Testis (tissue), 2 donors: ENCODE measurements around the gene DGKH.

Source experiments
- CTCF ChIP-seq, 3 experiments: fragments of 450-650 bp in 2 of 3; fragments of 200-600 bp in 1 of 3; sonication (generic) in 1 of 3; IDR thresholded peaks; one replicate each; pipeline ENCODE4 v1.5.1; 2016 to 2019; ENCODE audit warnings: antibody characterized with exemption in 3 of 3, mild to moderate bottlenecking in 2 of 3, moderate library complexity in 1 of 3
- POLR2A ChIP-seq: fragments of 450-650 bp; IDR thresholded peaks from one replicate; pipeline ENCODE4 v1.6.1; 2017; ENCODE audit warnings: antibody characterized with exemption, mild to moderate bottlenecking, moderate library complexity

- TF ChIP-seq CTCF (IDR thresholded peaks at IDR 0.05) (no peak), POLR2A (no peak)
Observed at GRCh38 chr13:42176294-42176693, 127.8 kb downstream of the DGKH start.
